DMS114 treated with DMSO at 0.1 percent for 48 hours (cell line): Measurements from ENCODE around the gene FOXO3.

Source experiments
- DNase-seq: peaks from one replicate; lab custom pipeline; 2025; ENCODE audit not compliant: unreplicated experiment; lab: John Stamatoyannopoulos, UW

The FOXO3 gene

GRCh38 chr6:108594151-108594550, 33.4 kb downstream of the FOXO3 start:
- DNase-seq, result no peak

- no peak for DNase-seq
Measured at GRCh38 chr6:108594640-108595039, 33.9 kb downstream of the FOXO3 start.

GRCh38 chr6:108596956-108597355, 36.2 kb downstream of the FOXO3 start:
- no peak for DNase-seq

- no peak for DNase-seq
Measured at GRCh38 chr6:108597572-108598304, 37.0 kb downstream of the FOXO3 start.

GRCh38 chr6:108598305-108598863, 37.7 kb downstream of the FOXO3 start:
- DNase-seq, result no peak

GRCh38 chr6:108604156-108604555, 43.4 kb downstream of the FOXO3 start:
- DNase-seq, result no peak

GRCh38 chr6:108606250-108606690, 45.6 kb downstream of the FOXO3 start:
- DNase-seq, result no peak

- no peak for DNase-seq
Measured at GRCh38 chr6:108608453-108609275, 47.9 kb downstream of the FOXO3 start.

GRCh38 chr6:108609276-108609769, 48.6 kb downstream of the FOXO3 start:
- no peak for DNase-seq

- DNase-seq, result no peak
Measured at GRCh38 chr6:108610270-108610839, 49.6 kb downstream of the FOXO3 start.

- no peak for DNase-seq
Measured at GRCh38 chr6:108610957-108611586, 50.4 kb downstream of the FOXO3 start.

- no peak for DNase-seq
Measured at GRCh38 chr6:108612852-108613251, 52.1 kb downstream of the FOXO3 start.

- no peak for DNase-seq
Measured at GRCh38 chr6:108616544-108616943, 55.8 kb downstream of the FOXO3 start.

- DNase-seq, result no peak
Measured at GRCh38 chr6:108616973-108617372, 56.3 kb downstream of the FOXO3 start.

GRCh38 chr6:108618623-108619152, 58.0 kb downstream of the FOXO3 start:
- no peak for DNase-seq

- DNase-seq, result no peak
Measured at GRCh38 chr6:108619431-108620197, 58.9 kb downstream of the FOXO3 start.

- DNase-seq, result no peak
Measured at GRCh38 chr6:108621117-108621516, 60.4 kb downstream of the FOXO3 start.

- no peak for DNase-seq
Measured at GRCh38 chr6:108622641-108623298, 62.1 kb downstream of the FOXO3 start.

GRCh38 chr6:108623995-108624394, 63.3 kb downstream of the FOXO3 start:
- no peak for DNase-seq
